Mesothelial cell of epicardium (in vitro differentiated cells): Measurements from ENCODE around the gene PYGM. TPM values are rescaled to one million over a fixed set of nuclear protein-coding genes. Genes with fewer than 3 reads are reported as not detected.

Experiments used
- DNase-seq, 2 experiments: peaks; one replicate each; pipeline ENCODE4 v3.0.0; 2021; ENCODE audit warnings: low spot score in 2 of 2; ENCODE audit not compliant: unreplicated experiment in 2 of 2
- H3K27ac Mint-ChIP-seq: 2 replicates; pipeline ENCODE4 v1.8.0; 2021; ENCODE audit warnings: mixed read lengths
- H3K27me3 Mint-ChIP-seq: 2 replicates; pipeline ENCODE4 v1.8.0; 2021; ENCODE audit warnings: low read depth, mixed read lengths
- H3K36me3 Mint-ChIP-seq: 2 replicates; pipeline ENCODE4 v1.8.0; 2021; ENCODE audit warnings: mixed read lengths
- H3K4me1 Mint-ChIP-seq: 2 replicates; pipeline ENCODE4 v1.8.0; 2021; ENCODE audit warnings: mixed read lengths
- H3K4me3 Mint-ChIP-seq: 2 replicates; pipeline ENCODE4 v1.8.0; 2021; ENCODE audit warnings: mild to moderate bottlenecking, moderate library complexity, mixed read lengths
- H3K9me3 Mint-ChIP-seq: 2 replicates; pipeline ENCODE4 v1.8.0; 2021; ENCODE audit warnings: mixed read lengths
- CTCF ChIP-seq: fragments of 200-600 bp; sonication (generic); IDR thresholded peaks from one replicate; pipeline ENCODE4 v1.5.0; 2021; ENCODE audit warnings: antibody characterized with exemption; ENCODE audit not compliant: unreplicated experiment
- total RNA-seq: library from RNA; stranded (reverse); gene quantifications from 3 replicates; pipeline ENCODE4 v1.2.1, GENCODE V29; 2021

PYGM gene
- total RNA-seq, 1 donor from 2014 or later: 7.6 TPM

DNA sequence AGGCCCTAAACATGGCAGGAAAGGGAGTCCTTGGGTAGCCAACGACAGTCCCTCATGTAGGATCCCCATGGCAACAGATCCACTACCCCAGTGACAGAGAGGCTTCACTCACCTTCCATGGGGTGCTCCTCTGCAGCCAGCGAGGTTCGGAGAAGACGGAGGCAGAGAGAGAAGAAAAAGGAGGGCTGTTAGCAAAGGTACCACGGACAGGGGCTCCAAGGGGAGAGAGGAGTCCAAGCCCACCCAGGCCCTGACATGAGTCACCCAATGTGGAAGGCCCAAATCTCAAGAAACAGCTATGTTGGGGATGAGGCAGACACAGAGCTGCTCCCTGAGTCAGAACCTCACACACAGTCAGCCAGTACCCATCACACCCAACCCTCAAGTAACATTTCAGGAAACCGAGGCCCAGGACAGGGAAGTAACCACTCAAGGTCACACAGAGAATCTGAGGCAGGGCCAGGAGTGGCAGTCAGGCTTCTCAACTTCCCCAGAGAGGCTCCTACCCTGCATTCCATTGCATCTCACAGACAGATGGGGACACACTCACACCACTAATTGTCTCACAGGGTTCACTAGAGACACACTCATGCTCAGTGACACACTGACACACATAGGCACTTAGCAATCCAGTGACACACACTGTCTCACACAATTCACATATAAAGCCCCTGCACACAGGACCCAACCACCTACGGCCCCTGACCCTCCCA, 62.0 kb downstream of the PYGM start:
- Mint-ChIP-seq H3K4me1 (peaks cover 1% of the 10 kb centered on the region), H3K4me3 (no peak overlapping the region), H3K9me3 (no peaks in the 10 kb centered on the region), H3K36me3 (no peaks in the 10 kb centered on the region), H3K27ac (no peak overlapping the region), H3K27me3 (peaks cover 81% of the 10 kb centered on the region)
- TF ChIP-seq CTCF: no peak
- DNase-seq: no peak

Other genes with a start within 250 kb of the PYGM start
- 0.09 to 0.13 TPM (median 0.09 TPM) in 3 replicates for gene SLC22A11, start 204.0 kb downstream of the PYGM start, total RNA-seq
- not detected in 3 replicates for gene SLC22A12, start 168.8 kb downstream of the PYGM start, total RNA-seq
- 9.8 to 14.0 TPM (median 12.0 TPM) in 3 replicates for gene NRXN2, start 36.8 kb downstream of the PYGM start, total RNA-seq
- 1.4 to 2.0 TPM (median 1.8 TPM) in 3 replicates for gene RASGRP2, start 15.8 kb downstream of the PYGM start, total RNA-seq
- 529 to 536 TPM (median 533 TPM) in 3 replicates for gene SF1, start 18.6 kb upstream of the PYGM start, total RNA-seq
- 23.7 to 25.8 TPM (median 25.0 TPM) in 3 replicates for gene MAP4K2, start 43.2 kb upstream of the PYGM start, total RNA-seq
- gene MEN1, start 50.6 kb upstream of the PYGM start, total RNA-seq: 44.5 to 45.4 TPM (median 44.9 TPM) in 3 replicates
- gene CDC42BPG, start 84.7 kb upstream of the PYGM start, total RNA-seq: 24.6 to 30.1 TPM (median 25.0 TPM) in 3 replicates
- 84.9 to 94.5 TPM (median 86.8 TPM) in 3 replicates for gene EHD1, start 118.6 kb upstream of the PYGM start, total RNA-seq
- 29.8 to 32.9 TPM (median 31.7 TPM) in 3 replicates for gene ATG2A, start 157.2 kb upstream of the PYGM start, total RNA-seq
- 12.3 to 14.4 TPM (median 13.5 TPM) in 3 replicates for gene PPP2R5B, start 164.7 kb upstream of the PYGM start, total RNA-seq
- not detected in 3 replicates for gene GPHA2, start 175.9 kb upstream of the PYGM start, total RNA-seq
- gene MAJIN, start 212.1 kb upstream of the PYGM start, total RNA-seq: not detected in 3 replicates
- gene BATF2, start 237.0 kb upstream of the PYGM start, total RNA-seq: 1.5 to 1.9 TPM (median 1.7 TPM) in 3 replicates